K562 (cell line): ENCODE measurements around the gene C1D.

Source experiments
- ATF3 ChIP-seq, 2 experiments: fragments of 450-650 bp in 1 of 2; sonication (generic) in 1 of 2; formaldehyde crosslinking in 1 of 2; IDR thresholded peaks in 1 of 2; conservative IDR thresholded peaks in 1 of 2; 2 replicates each; pipeline versions ENCODE4 v1.6.1 to v1.8.1; 2016 to 2023; ENCODE audit warnings: mild to moderate bottlenecking in 2 of 2, moderate library complexity in 2 of 2, inconsistent platforms in 1 of 2, missing genetic modification reagents in 1 of 2
- CHD1 ChIP-seq: fragments of 200-600 bp; sonication (generic); IDR thresholded peaks from one replicate; pipeline ENCODE4 v1.6.1; 2012; ENCODE audit warnings: mild to moderate bottlenecking, moderate library complexity, low read length, inconsistent platforms
- CHD4 ChIP-seq: fragments of 200-600 bp; sonication (generic); IDR thresholded peaks from 3 replicates; pipeline ENCODE4 v1.6.1; 2012; ENCODE audit warnings: low read depth, mild to moderate bottlenecking, mixed read lengths, low read length, inconsistent platforms; ENCODE audit not compliant: insufficient read depth, insufficient replicate concordance, poor library complexity, severe bottlenecking
- EZH2 ChIP-seq: IDR thresholded peaks from 2 replicates; pipeline ENCODE4 v1.6.1; 2012; ENCODE audit warnings: low read depth, mild to moderate bottlenecking, inconsistent platforms, low read length, borderline replicate concordance
- LEF1 ChIP-seq: fragments of 450-650 bp; IDR thresholded peaks from 2 replicates; pipeline ENCODE4 v1.6.1; 2016; ENCODE audit warnings: mild to moderate bottlenecking
- MCM5 ChIP-seq: fragments of 450-650 bp; IDR thresholded peaks from 2 replicates; pipeline ENCODE4 v1.6.1; 2016; ENCODE audit warnings: low read depth
- RAD21 ChIP-seq, 2 experiments: fragments of 250-450 bp in 1 of 2; fragments of 450-650 bp in 1 of 2; sonication (Bioruptor Pico) in 1 of 2; formaldehyde crosslinking in 1 of 2; IDR thresholded peaks in 1 of 2; conservative IDR thresholded peaks in 1 of 2; 2 replicates each; pipeline versions ENCODE4 v1.4.0 to v1.8.0; 2020 to 2022; ENCODE audit warnings: mild to moderate bottlenecking in 2 of 2, moderate library complexity in 1 of 2
- SMAD4 ChIP-seq: fragments of 250-450 bp; sonication (Bioruptor Pico); conservative IDR thresholded peaks from 2 replicates; pipeline ENCODE4 v1.8.0; 2021; ENCODE audit warnings: inconsistent platforms, mild to moderate bottlenecking, moderate library complexity
- XRCC4 ChIP-seq: IDR thresholded peaks from one replicate; pipeline ENCODE4 v1.6.1; 2011; ENCODE audit not compliant: insufficient read depth, insufficient read length; ENCODE audit errors: extremely low read depth
- ZNF143 ChIP-seq: sonication (generic); formaldehyde crosslinking; IDR thresholded peaks from 2 replicates; pipeline ENCODE4 v1.9.0; 2022; ENCODE audit warnings: mild to moderate bottlenecking, missing genetic modification reagents
- ZNF24 ChIP-seq: fragments of 450-650 bp; IDR thresholded peaks from 2 replicates; pipeline ENCODE4 v1.6.1; 2016
- TF ChIP-seq, protein P1 (sequence below): sonication (generic); formaldehyde crosslinking; IDR thresholded peaks from 2 replicates; pipeline ENCODE4 v1.8.0; 2022; ENCODE audit warnings: mild to moderate bottlenecking, low read depth, missing genetic modification reagents
- TF ChIP-seq, protein P2 (sequence below), 3 experiments: IDR thresholded peaks in 2 of 3; conservative IDR thresholded peaks in 1 of 3; 2 replicates each; pipeline ENCODE4 v1.5.1; 2011 to 2012; ENCODE audit warnings: low read length in 3 of 3, mild to moderate bottlenecking in 3 of 3, control low read depth in 2 of 3, improper control_type of control experiment in 1 of 3, inconsistent platforms in 1 of 3, low read depth in 1 of 3, mixed read lengths in 1 of 3, moderate library complexity in 1 of 3; ENCODE audit not compliant: insufficient read depth in 2 of 3

GRCh38 chr2:68041704-68042245, 21.0 kb downstream of the C1D start:
- no peak for TF ChIP-seq ZNF143
- TF ChIP-seq, protein P1, sequence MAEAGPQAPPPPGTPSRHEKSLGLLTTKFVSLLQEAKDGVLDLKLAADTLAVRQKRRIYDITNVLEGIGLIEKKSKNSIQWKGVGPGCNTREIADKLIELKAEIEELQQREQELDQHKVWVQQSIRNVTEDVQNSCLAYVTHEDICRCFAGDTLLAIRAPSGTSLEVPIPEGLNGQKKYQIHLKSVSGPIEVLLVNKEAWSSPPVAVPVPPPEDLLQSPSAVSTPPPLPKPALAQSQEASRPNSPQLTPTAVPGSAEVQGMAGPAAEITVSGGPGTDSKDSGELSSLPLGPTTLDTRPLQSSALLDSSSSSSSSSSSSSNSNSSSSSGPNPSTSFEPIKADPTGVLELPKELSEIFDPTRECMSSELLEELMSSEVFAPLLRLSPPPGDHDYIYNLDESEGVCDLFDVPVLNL (CRISPR knock-in tag), result no peak
- no peak for TF ChIP-seq ZNF24
- TF ChIP-seq MCM5, result no peak
- TF ChIP-seq, protein P2, sequence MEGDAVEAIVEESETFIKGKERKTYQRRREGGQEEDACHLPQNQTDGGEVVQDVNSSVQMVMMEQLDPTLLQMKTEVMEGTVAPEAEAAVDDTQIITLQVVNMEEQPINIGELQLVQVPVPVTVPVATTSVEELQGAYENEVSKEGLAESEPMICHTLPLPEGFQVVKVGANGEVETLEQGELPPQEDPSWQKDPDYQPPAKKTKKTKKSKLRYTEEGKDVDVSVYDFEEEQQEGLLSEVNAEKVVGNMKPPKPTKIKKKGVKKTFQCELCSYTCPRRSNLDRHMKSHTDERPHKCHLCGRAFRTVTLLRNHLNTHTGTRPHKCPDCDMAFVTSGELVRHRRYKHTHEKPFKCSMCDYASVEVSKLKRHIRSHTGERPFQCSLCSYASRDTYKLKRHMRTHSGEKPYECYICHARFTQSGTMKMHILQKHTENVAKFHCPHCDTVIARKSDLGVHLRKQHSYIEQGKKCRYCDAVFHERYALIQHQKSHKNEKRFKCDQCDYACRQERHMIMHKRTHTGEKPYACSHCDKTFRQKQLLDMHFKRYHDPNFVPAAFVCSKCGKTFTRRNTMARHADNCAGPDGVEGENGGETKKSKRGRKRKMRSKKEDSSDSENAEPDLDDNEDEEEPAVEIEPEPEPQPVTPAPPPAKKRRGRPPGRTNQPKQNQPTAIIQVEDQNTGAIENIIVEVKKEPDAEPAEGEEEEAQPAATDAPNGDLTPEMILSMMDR (IDR thresholded peaks at IDR 0.05 in 2 of 3, conservative IDR thresholded peaks at IDR 0.05 in 1 of 3; ENCODE audit: insufficient read depth in 2 of 3, low read depth in 1 of 3, low read length in 3 of 3), result no peak
- no peak for TF ChIP-seq ATF3 (IDR thresholded peaks at IDR 0.05)
- no peak for TF ChIP-seq ATF3 (CRISPR knock-in tag; conservative IDR thresholded peaks at IDR 0.05)
- no peak for TF ChIP-seq SMAD4 (CRISPR knock-in tag)
- TF ChIP-seq CHD4, result no peak
- TF ChIP-seq LEF1, result no peak
- no peak for TF ChIP-seq CHD1
- no peak for TF ChIP-seq EZH2
- no peak for TF ChIP-seq RAD21 (CRISPR knock-in tag; conservative IDR thresholded peaks at IDR 0.05 in 1 of 2, IDR thresholded peaks at IDR 0.05 in 1 of 2)
- TF ChIP-seq XRCC4, result no peak
